K562 (cell line): ENCODE data around the gene PCSK6. TPM values are rescaled to one million over a fixed set of nuclear protein-coding genes. Genes with fewer than 3 reads are reported as not detected.

Experiments
- ATAC-seq: fragments of 200-7000 bp; cut with Tn5 transposase; 3 replicates; pipeline ENCODE4 v1.9.1; 2020; ENCODE audit warnings: moderate library complexity
- BruUV-seq: library from RNA; stranded (reverse); fragments of 400-500 nt; replicated peaks from 2 replicates; lab custom pipeline; 2021; lab: Mats Ljungman, UMichigan
- CTCF ChIA-PET: fragments of 300-600 bp; formaldehyde crosslinking; extraction: SDS; loops from one replicate; lab custom pipeline; 2021; ENCODE audit warnings: low intra/inter-chr PET ratio; lab: Yijun Ruan, JAX
- POLR2A ChIA-PET: fragments of 300-600, 350-650 bp; sonication (Branson Sonifier 250); formaldehyde crosslinking; extraction: SDS; loops from one replicate; lab custom pipeline; 2021; ENCODE audit warnings: antibody characterized with exemption, inconsistent platforms; lab: Yijun Ruan, JAX
- DNase-seq, 4 experiments: peaks; one replicate each; pipeline versions ENCODE4 v3.0.0 to v3.0.0-alpha.2; 2011 to 2018; ENCODE audit warnings: low spot score in 3 of 4, mixed read lengths in 3 of 4; ENCODE audit errors: extremely low read depth in 1 of 4
- FAIRE-seq: peaks from 2 replicates; lab custom pipeline; 2011; peaks lifted over from hg19 to GRCh38; lab: Jason Lieb, UNC
- H2AFZ ChIP-seq: 2 replicates; pipeline ENCODE4 v1.6.0; 2011; ENCODE audit warnings: low read depth, low read length, control low read depth, inconsistent platforms
- H3K27ac ChIP-seq: fragments of 200-600 bp; 3 replicates; pipeline ENCODE4 v1.8.0; 2011; ENCODE audit warnings: low read depth, mild to moderate bottlenecking, control low read depth, inconsistent platforms, low read length, moderate library complexity, mixed read lengths; ENCODE audit errors: extremely low read depth
- H3K27me3 ChIP-seq, 2 experiments: fragments of 300-600 bp in 1 of 2; 2 replicates in 1 of 2; 3 replicates in 1 of 2; pipeline versions ENCODE4 v1.6.0 to v1.8.0; 2011; ENCODE audit warnings: inconsistent platforms in 2 of 2, low read length in 2 of 2, mild to moderate bottlenecking in 1 of 2, mixed read lengths in 1 of 2, moderate library complexity in 1 of 2; ENCODE audit not compliant: control insufficient read depth in 2 of 2, insufficient read depth in 2 of 2
- H3K36me3 ChIP-seq: fragments of 300-600 bp; 3 replicates; pipeline ENCODE4 v1.8.0; 2011; ENCODE audit warnings: mild to moderate bottlenecking, low read length, inconsistent platforms; ENCODE audit not compliant: control insufficient read depth, insufficient read depth
- H3K4me1 ChIP-seq, 2 experiments: fragments of 200-600 bp in 1 of 2; replicated peaks in 1 of 2; 2 replicates in 1 of 2; 3 replicates in 1 of 2; pipeline versions ENCODE4 v1.5.1 to v1.8.0; 2011; ENCODE audit warnings: inconsistent platforms in 2 of 2, low read length in 2 of 2, mild to moderate bottlenecking in 1 of 2, mixed read lengths in 1 of 2, moderate library complexity in 1 of 2; ENCODE audit not compliant: control insufficient read depth in 2 of 2, insufficient read depth in 2 of 2
- H3K4me2 ChIP-seq: 2 replicates; pipeline ENCODE4 v1.6.1; 2011; ENCODE audit warnings: low read length, control low read depth, inconsistent platforms, mixed read lengths; ENCODE audit not compliant: insufficient read depth
- H3K4me3 ChIP-seq: fragments of 200-600 bp; sonication (generic), shearing (Covaris generic); 2 replicates; pipeline ENCODE4 v1.5.1; 2016; ENCODE audit warnings: control low read depth, inconsistent platforms
- H3K79me2 ChIP-seq: fragments of 200-600 bp; 3 replicates; pipeline ENCODE4 v1.8.0; 2011; ENCODE audit warnings: low read length, inconsistent platforms; ENCODE audit not compliant: control insufficient read depth, insufficient read depth
- H3K9ac ChIP-seq, 2 experiments: 2 replicates each; pipeline versions ENCODE4 v1.6.0 to v1.6.1; 2011; ENCODE audit warnings: low read depth in 2 of 2, low read length in 2 of 2, control low read depth in 1 of 2, inconsistent platforms in 1 of 2, mild to moderate bottlenecking in 1 of 2, mixed read lengths in 1 of 2; ENCODE audit not compliant: insufficient read depth in 1 of 2
- H3K9me1 ChIP-seq: one replicate; pipeline ENCODE4 v1.6.0; 2011; ENCODE audit warnings: inconsistent platforms, mild to moderate bottlenecking, low read length, moderate library complexity; ENCODE audit not compliant: control insufficient read depth, insufficient read depth
- H3K9me3 ChIP-seq: replicated peaks from 2 replicates; pipeline ENCODE4 v1.5.1; 2011; ENCODE audit warnings: low read depth, low read length, inconsistent platforms; ENCODE audit not compliant: control insufficient read depth, insufficient read depth
- H4K20me1 ChIP-seq: replicated peaks from 2 replicates; pipeline ENCODE4 v1.6.1; 2011; ENCODE audit warnings: low read length, inconsistent platforms, mixed read lengths; ENCODE audit not compliant: control insufficient read depth, insufficient read depth
- BMI1 ChIP-seq: fragments of 150-350 bp; IDR thresholded peaks from 2 replicates; pipeline ENCODE4 v1.6.1; 2014; ENCODE audit warnings: low read length
- E2F5 ChIP-seq: sonication (generic); formaldehyde crosslinking; IDR thresholded peaks from 2 replicates; pipeline ENCODE4 v1.8.0; 2022; ENCODE audit warnings: mild to moderate bottlenecking, missing genetic modification reagents
- ELK3 ChIP-seq: fragments of 450-650 bp; formaldehyde crosslinking; IDR thresholded peaks from 2 replicates; pipeline ENCODE4 v1.4.0; 2020; ENCODE audit warnings: mild to moderate bottlenecking
- HNRNPK ChIP-seq: fragments of 200-400 bp; formaldehyde crosslinking; IDR thresholded peaks from one replicate; pipeline ENCODE4 v1.6.1; 2018; ENCODE audit warnings: mild to moderate bottlenecking, low read depth, low read length; ENCODE audit not compliant: poor library complexity, severe bottlenecking
- HNRNPUL1 ChIP-seq: fragments of 200-400 bp; formaldehyde crosslinking; IDR thresholded peaks from 2 replicates; pipeline ENCODE4 v1.6.1; 2017; ENCODE audit warnings: low read length
- MNT ChIP-seq, 2 experiments: fragments of 450-650 bp; conservative IDR thresholded peaks; 2 replicates each; pipeline ENCODE4 v1.6.1; 2017; ENCODE audit warnings: mild to moderate bottlenecking in 2 of 2, moderate library complexity in 2 of 2
- MXI1 ChIP-seq: IDR thresholded peaks from 2 replicates; pipeline ENCODE4 v1.6.1; 2011; ENCODE audit warnings: low read depth, mild to moderate bottlenecking, improper control_type of control experiment, low read length
- PCBP1 ChIP-seq: fragments of 200-400 bp; formaldehyde crosslinking; IDR thresholded peaks from 2 replicates; pipeline ENCODE4 v1.6.1; 2018; ENCODE audit warnings: mild to moderate bottlenecking, low read depth, low read length; ENCODE audit not compliant: poor library complexity, severe bottlenecking
- PKNOX1 ChIP-seq: fragments of 450-650 bp; IDR thresholded peaks from 2 replicates; pipeline ENCODE4 v1.6.1; 2016
- PML ChIP-seq: IDR thresholded peaks from 2 replicates; pipeline ENCODE4 v1.6.1; 2012; ENCODE audit warnings: low read length, inconsistent platforms
- SMARCB1 ChIP-seq: IDR thresholded peaks from 2 replicates; pipeline ENCODE4 v1.6.1; 2011; ENCODE audit warnings: improper control_type of control experiment, low read depth; ENCODE audit not compliant: insufficient read length
- SUPT5H ChIP-seq: fragments of 450-650 bp; IDR thresholded peaks from 2 replicates; pipeline ENCODE4 v1.6.1; 2016
- TCF15 ChIP-seq: fragments of 250-450 bp; sonication (Bioruptor Pico); IDR thresholded peaks from 2 replicates; pipeline ENCODE4 v1.8.0; 2022; ENCODE audit warnings: moderate library complexity, mild to moderate bottlenecking, inconsistent platforms
- ZC3H8 ChIP-seq: fragments of 450-650 bp; IDR thresholded peaks from 2 replicates; pipeline ENCODE4 v1.6.1; 2017
- ZNF121 ChIP-seq: sonication (generic); formaldehyde crosslinking; conservative IDR thresholded peaks from 2 replicates; pipeline ENCODE4 v1.8.0; 2022; ENCODE audit warnings: missing genetic modification reagents
- ZNF444 ChIP-seq: fragments of 250-450 bp; sonication (Bioruptor Pico); IDR thresholded peaks from 2 replicates; pipeline ENCODE4 v1.4.0; 2020; ENCODE audit warnings: mild to moderate bottlenecking, moderate library complexity
- ZNF699 ChIP-seq: fragments of 250-450 bp; sonication (Bioruptor Pico); IDR thresholded peaks from 2 replicates; pipeline ENCODE4 v1.8.0; 2021; ENCODE audit warnings: mild to moderate bottlenecking, moderate library complexity; ENCODE audit not compliant: insufficient replicate concordance
- WGBS: fragments of 100-300 bp; shearing (Covaris generic); methylation state at CpG from one replicate; pipeline ENCODE4 v1.1.6; 2016; ENCODE audit warnings: low coverage, mixed read lengths; ENCODE audit not compliant: insufficient coverage; ENCODE audit errors: missing lambda C conversion rate; 5-methylcytosine and 5-hydroxymethylcytosine counted together
- in situ Hi-C: fragments of 300-500 bp; cut with MboI; formaldehyde crosslinking; loops from 4 replicates; pipeline ENCODE4 v1.15.0; 2018; ENCODE audit warnings: inconsistent platforms, mixed read lengths
- intact Hi-C: fragments of 100-400 bp; cut with micrococcal nuclease; formaldehyde crosslinking; loops from 2 replicates; pipeline ENCODE4 v1.14.2; 2022
- polyA plus RNA-seq, 8 experiments: library from polyadenylated mRNA; depleted of rRNA in 4 of 8; stranded (reverse) in 5 of 8; unstranded in 3 of 8; fragments of >200 nt; fragmentation: Nextera tagmentation in 2 of 8; fragmentation: Illumina TruSeq in 1 of 8; extraction: Ambion mirVana in 2 of 8; extraction: Trizol in 1 of 8; gene quantifications; 2 replicates each; pipeline versions ENCODE4 v1.2.1 to v1.2.3, GENCODE V29; 2011 to 2014; ENCODE audit warnings: inconsistent platforms in 1 of 8, missing spikeins in 1 of 8
- total RNA-seq, 7 experiments: library from RNA; depleted of rRNA in 6 of 7; stranded (reverse); fragments of >200 nt in 6 of 7; fragmentation: Illumina TruSeq in 2 of 7; extraction: Trizol in 2 of 7; gene quantifications; 2 replicates each; pipeline versions ENCODE4 v1.2.1 to v1.2.3, GENCODE V29; 2011 to 2021; ENCODE audit warnings: low replicate concordance in 1 of 7

PCSK6 gene
- total and polyA plus RNA-seq, 9 of the 15 experiments (the other 6 are each of a cell fraction or from before 2014, with no cell fraction given): 2.2 to 32.6 (median 14.5) TPM

- no peak overlapping the region for H2AFZ ChIP-seq
- CTCF ChIA-PET: no interaction called here
- intact Hi-C loops (no loop called here), in situ Hi-C loops (loop anchor here (10.0 kb wide), 1 partner anchor 188 kb away; no protein-coding TSS in a partner anchor)
- DNase-seq: no peak
- H3K4me2 ChIP-seq: no peak overlapping the region
- H3K4me3 ChIP-seq: no peak overlapping the region
- no TSS peak for BruUV-seq
- H3K4me1 ChIP-seq: peaks cover 15 to 40% of the 10 kb centered on the region in 2 experiments; a peak in 4 of 5 replicates
- 40% methylated on average over 5 of the region's 7 CpGs for WGBS
- no peak overlapping the region for H3K9ac ChIP-seq
- peaks cover 9% of the 10 kb centered on the region; the same call in 2 of the 3 replicates for H3K79me2 ChIP-seq
- H3K27ac ChIP-seq: no peak overlapping the region
- ATAC-seq: no peak
- POLR2A ChIA-PET: interaction anchor here (0.6 to 1.1 kb wide), 2 partner anchors 10 to 47 kb away, joined by 3 to 4 read pairs; no protein-coding TSS in a partner anchor
- peaks cover 0 to 21% of the 10 kb centered on the region in 2 experiments; a peak in 3 of 5 replicates for H3K27me3 ChIP-seq
- no peak for FAIRE-seq
- no peaks in the 10 kb centered on the region for H3K36me3 ChIP-seq
- no peaks in the 10 kb centered on the region for H3K9me1 ChIP-seq
- no peaks in the 10 kb centered on the region for H4K20me1 ChIP-seq
- 0 out of 2 replicates have a peak, but pooled peaks cover 2% of the 10 kb centered on the region for H3K9me3 ChIP-seq
- TF ChIP-seq ZNF699 (CRISPR knock-in tag) (no peak), ELK3 (no peak), PKNOX1 (no peak), TCF15 (CRISPR knock-in tag) (no peak), HNRNPK (peak; percentile 98), SUPT5H (no peak), PML (no peak), MNT (conservative IDR thresholded peaks at IDR 0.05) (no peak), ZC3H8 (no peak), PCBP1 (peak; percentile 97), BMI1 (no peak), SMARCB1 (no peak), HNRNPUL1 (no peak), MXI1 (no peak), ZNF444 (no peak), E2F5 (CRISPR knock-in tag) (no peak), ZNF121 (CRISPR knock-in tag) (no peak)
These were observed 3.5 kb upstream of the PCSK6 start for GRCh38 chr15:101492766-101493692.
